NCI-H128 (cell line): Measurements from ENCODE around the gene IDH3A.

Experiments
- DNase-seq: peaks from one replicate; lab custom pipeline; 2025; ENCODE audit not compliant: unreplicated experiment; lab: John Stamatoyannopoulos, UW

IDH3A gene

DNA sequence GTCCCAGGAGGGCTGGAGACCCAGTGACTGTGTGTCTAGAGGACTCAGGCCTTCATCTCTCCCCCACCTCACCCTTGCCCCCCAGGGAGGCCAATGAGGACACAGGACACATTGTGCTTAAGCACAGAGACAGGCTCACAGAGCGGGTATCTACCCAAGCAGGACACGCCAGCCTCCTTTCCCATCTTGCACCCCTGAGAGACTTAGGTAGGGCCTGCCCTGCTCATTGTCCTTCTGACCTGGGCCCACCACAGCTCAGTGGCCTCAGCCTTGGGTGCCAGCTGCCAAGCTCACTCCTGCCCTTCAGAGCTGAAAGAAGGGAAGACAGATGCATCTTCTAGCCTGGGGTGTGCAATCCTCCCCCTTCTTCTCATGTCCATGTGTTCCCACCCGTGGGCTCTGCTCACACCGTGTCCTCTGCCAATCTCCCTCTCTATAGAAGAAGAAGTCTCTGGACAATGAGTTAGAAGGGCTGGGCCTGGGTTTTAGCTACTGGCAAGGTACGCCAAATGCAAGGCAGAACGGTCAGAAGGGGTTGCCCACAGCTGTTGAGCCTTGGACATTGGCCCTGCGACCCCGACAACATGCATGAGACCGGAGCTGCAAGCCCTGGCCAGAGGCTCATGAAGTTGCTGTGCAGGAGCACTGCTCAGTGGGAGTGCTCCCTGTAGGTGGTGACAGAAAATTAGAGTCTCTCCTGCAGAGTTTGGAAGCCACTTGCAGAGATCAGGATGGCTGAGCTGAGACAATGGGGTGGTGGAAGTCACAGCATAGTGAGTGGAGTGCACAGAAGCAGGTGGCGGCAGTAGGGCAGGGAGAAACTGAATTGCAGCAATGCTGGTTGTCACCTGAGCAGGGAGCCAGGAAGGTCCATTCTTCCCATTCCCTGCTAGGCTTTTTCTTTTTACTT lies 52.4 kb downstream of the IDH3A start:
- DNase-seq = no peak

DNA sequence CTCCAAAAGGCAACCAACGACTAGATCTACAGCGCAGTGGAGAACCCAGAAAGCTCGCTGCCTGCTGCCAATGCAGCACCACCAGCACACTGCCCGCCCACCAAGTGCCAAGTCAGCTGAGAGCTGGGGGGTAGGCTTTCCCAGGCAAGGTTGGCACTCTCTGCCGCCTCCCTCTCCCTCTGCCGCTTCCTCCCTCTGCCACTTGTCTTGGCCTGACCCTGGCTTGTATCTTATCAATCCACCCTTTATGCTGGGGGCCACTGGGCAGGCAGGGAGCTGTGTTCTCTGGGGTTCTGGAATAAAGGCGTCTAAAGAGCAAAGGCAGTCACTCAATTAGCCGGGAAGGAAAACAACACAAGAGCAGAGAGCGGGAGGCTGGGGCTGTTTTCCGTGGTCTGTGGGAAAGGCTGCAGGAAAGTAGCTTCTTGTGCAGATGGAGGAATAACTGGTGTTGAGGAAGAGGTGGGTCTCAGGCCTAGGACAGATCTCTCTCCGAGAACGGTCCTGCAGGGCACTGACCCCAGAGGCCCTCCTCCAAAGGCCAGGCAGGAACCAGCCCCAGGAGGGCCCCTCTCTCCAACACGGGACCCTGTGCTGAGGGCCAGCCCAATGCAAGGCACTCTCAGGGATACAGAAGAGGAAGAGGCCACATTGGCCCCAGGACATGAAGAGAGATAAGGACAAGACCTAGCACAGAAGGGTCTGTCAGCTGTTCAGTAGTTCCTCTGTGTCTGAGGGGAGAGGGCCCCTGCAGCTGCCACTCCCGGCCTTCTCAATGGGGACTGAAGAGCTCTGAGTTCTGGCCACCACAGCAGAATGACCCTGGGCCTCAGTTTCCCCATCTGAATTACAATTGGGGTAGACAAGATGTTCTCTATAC lies 54.4 kb downstream of the IDH3A start:
- DNase-seq = no peak

DNA sequence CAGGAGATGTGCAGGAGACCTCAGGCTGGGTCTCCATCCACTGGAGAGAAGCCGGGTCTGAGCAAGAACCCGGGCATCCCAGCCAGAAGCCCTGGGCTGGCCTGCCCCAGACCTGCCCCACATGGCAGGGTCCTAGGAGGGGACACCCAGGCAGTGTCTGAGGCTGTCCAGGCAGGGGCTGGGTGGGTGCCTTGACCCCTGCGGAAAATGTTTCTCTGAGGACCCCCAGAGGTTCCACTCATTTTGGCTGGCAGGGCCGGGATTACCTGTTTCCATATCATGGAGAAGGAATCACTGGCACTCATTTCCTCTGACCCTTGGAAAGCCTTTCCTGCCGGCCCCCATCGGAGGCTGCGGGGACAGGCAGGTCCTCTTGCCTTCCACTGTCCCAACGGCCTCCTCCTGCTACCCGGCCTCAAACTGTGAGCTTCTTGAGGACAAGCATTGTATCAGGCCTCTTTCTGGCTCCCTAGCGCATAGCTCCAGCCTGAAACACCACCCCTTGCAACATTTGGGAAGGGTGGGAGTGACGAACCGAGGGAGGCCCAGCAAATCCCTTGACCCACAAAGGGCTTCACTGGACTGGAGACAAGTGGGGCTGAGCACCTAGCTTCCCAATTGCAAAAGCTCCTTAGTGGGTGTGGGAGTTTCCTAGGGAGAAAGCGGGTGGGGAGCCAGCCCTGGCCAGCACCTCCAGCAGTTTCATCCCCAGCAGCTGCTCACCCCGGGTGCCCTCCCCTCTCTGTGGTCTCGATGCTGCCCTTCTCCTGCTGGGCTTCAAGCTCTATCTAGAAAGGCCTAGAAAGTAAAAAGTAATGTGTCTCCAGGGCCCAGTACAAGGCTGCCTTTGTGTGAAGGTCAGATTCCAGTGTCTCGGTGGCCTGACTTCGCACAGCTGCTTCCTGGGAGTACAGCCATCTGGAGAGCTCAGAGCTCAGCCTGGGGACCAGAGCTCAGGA lies 55.5 kb downstream of the IDH3A start:
- no peak for DNase-seq

DNA sequence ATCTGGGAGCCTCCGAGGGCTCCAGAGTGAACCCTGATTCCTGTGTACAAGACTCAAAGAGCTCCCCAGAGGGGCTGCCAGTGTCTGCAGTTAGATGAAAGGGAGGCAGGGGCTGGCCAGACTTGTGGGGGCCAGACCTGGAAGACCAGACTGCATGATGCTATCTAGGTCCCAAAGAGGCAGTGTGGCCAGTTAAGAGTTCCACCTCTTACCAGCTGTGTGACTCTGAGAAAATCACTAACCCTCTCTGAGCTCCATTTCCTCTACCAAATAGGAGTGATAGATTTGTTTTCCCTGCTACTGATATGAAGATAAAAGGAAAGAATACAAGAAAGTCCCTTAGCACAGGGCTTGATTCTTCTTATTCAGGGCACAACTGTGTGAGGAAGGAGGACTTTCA lies 56.2 kb downstream of the IDH3A start:
- no peak for DNase-seq

DNA sequence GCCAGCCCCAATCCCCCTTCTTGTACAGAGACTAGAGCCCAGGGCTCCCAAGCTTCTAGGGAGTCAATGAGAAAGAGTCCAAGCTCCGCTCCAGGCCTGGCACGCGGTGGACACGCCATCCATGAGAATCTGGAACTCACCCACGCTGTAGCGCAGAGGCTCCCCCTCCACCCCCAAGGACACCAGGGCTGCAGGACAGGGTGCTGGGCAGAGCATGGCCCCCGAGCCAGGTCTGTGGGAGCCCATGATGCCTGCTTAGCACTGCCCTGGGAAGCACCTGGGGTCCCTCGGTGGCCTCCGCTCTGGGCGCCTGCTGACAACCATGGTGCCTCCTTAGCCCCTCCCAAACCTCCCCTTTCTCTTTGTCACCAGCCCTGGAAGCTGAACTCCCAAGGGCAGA lies 56.7 kb downstream of the IDH3A start:
- no peak for DNase-seq

DNA sequence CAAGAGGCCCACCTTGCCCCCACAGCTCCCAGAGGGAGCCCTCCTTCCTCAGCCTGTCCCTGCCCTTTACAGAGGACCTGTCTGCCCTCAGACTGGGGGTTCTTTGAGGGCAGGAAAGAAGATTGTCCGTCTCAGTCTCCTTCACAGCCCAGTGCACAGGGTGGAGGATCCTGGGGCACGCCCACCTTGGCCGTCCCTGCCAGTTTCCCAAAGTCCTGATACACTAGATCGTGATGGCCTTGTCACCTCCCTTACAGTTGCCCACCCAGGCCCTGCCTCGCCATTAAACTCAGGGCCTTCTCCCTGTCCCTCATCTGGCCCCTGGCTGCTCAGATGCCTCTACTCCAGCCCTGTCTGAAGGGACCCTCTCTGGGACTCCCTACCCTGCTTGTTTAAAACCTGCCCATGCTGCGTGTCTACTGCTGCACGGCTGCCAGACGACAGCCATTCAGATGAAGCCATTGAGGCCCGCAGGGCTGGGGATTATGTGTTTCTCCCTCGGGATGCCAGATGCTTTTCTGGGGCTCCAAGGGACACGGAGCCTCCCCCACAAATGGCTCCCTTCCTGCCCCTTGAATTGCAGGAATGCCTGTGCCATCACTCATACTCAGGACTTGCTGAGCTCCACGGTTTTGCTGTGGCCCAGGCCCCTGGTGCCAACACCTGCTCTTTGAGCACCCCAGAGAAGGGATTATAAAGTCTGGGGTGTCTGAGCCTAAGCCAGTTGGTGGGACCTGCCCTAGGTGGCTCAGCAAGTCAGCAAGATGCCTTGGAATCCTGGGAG lies 57.4 kb downstream of the IDH3A start:
- no peak for DNase-seq

DNA sequence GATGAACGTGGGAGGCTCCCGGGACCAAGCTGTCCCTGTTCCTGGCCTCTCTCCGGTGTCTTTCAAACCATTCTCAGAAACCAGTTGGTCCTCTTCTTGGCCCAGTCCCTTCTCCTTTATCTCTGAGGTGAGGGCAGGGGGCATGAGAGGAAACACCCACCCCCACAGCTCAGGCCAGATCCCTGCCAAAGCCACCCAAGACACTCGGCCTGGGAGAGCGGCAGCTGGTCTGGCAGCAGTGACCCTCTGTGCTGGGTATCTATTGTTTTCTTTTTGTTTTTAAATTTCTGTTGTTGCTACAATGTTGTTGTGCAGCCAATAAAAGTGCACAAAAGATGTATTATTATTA lies 57.9 kb downstream of the IDH3A start:
- DNase-seq = no peak

DNA sequence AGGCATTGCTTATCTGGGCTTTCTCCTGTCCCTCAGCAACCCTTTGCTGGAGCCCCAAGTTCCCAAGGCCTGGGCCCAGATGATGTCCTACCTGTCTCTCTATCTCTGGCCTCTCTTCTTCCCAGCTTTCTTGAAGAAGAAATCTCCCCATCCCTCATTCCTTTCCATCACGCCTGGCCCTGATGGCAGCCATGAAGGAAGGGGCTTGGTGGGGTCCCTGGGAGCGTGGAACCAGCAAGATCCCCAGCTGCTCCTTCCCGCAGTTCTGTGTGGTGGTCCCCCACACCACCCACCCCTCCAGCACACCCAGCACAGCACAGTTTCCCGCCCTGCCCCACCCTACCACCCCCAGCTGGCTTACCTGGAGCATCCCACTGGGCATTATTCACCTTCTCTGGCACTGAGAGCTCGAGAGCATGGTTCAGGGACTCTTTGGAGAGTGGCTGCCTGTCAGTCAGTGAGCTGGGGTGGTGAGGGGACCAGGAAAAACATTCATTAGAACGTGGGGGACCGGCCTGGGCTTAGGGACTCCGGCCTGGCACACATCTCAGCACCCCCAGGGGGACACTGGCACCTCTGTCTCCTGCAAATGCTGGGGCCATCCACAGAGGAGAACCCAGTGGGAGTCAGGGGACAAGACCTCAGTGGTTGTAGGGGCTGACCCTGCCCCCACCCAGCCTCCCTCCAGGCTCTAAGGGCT lies 58.6 kb downstream of the IDH3A start:
- no peak for DNase-seq

DNA sequence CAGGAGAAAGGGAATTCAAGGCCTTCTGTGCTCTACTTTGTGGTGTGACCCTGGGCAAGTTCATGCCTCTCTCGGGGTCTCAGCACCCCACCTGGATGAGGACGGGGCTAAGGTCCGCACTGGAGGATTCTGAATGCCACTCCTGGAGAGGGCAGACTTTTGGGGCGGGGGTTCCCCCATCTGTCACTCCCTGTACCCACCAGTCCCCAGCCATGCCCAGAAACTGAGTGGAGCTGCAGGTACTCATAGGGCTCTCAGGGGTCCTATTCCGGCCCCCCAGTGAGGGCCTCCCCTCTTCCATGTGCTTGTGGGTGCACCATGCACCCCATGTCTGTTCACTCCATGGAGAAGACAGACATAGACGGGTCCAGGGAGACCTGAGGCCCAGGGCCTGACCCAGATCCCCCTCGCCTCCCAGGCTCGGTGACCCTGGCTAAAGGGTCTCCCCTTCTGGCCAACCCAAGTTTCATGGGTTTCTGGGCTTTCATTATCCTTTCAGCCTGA lies 59.2 kb downstream of the IDH3A start:
- DNase-seq = no peak

DNA sequence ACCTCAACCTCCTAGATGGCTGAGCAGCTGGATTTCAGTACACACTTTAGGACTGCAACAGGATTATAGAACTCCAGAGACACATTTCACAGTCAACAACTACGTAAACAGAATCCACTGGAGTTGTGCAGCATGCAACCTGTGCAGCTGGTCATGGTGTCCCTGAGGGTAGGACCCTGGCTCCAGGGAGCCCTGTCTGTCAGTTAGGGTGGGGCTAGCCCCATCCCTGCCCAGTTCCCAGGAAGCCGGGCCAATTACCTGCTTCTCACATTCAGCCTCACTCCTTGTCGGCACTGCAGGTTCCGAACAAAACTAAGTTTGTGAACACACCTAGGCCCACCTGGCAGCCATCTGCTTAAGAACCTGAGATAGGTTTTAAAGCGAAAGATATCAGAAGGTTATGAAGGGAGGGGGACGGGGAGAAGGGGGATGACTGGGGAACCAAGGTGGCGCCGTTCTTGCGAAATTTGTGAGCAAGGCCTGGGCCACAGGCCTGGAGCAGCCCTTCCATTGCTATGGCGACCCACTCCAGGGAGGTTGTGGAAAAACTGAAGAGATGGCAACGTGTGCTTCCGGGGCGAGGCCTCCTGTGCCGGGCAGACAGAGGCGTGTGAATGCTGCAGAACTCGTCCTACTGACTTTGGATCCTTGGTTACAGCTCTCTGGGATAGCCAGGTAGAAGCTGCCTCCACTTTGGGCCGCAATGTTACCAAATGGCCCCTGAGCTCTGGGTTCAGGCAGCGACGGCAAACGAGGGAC lies 59.9 kb downstream of the IDH3A start:
- no peak for DNase-seq

DNA sequence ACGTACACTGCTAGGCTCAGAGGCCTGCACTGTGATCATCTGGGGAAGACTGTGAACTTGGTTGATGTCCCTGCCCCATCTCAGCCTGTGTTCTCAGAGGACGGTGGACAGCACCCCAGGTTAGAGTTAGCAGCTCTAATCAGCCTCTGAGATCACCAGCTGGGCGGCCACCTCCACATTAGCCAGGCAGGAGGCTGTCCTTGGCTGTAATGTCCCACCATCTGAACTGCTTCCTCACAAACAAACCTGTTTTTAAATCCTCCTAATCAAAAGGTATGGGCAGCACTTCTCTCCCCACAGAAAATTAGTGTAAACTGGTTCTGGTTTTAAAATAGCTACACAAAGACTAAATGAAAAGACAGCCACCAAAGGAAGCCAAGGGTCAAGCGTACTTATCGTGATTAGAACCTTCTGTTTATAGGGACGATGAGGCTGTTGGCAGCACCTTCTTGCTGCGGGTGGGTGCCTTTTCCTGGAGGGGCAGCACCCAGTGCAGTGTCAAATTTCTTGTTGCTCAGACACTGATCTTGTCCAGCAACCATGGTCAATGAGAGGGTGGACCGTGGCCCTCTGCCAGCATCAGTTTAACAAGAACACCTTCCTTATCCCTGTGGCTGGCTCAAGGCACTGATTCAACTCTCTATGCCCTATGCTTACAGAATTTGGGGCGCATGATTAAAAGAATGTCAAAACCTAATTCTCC lies 60.6 kb downstream of the IDH3A start:
- no peak for DNase-seq

DNA sequence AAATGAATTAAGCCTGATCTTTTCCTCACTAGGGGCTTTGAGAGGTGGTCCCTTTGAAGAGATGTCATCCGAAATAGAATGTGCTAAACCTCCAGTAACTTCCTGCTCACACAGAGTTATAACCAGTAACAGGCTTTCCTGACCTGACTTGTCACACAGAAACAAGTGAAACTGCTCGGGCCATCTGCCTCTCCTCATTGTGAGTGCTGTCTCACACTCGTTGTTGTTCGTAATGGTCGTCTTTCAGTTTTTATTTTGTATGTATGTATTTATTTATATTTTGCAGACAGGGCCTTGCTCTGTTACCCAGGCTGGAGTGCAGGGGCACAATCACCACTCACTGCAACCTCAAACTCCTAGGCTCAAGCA lies 61.2 kb downstream of the IDH3A start:
- DNase-seq = no peak

DNA sequence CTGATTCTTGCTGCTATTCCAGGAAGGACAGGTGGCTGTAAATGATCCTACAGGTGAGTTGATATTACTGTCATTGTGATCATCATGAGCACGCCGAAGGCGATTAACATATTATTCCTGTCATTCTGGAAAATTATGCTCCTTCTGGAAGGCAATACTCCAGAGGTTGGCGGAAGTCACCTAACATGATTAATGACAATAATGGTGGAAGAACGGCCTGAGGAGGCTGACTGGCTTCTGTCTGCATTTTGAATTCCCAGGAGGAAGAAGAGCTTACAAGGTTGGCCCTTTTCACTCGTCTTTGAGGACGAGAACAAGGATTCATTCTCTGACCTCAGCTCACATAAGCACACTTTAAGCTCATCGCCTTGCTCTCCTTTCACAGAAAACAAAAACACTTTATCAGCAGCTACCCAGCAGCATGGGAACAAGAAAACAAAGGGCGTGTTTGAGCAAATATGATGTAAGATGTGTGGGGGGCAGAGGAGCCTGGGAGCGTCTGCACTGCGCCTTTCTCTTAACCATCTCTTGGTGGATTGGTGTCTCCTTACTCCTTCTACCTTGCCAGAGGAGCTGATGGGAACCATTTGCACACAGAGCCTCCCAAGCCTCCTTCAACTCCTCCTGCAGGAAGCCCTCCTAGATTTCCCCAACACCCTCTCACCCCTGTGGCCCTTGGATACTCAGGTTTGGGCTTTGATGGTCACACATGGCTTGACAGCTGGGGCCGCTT lies 62.2 kb downstream of the IDH3A start:
- DNase-seq = no peak

DNA sequence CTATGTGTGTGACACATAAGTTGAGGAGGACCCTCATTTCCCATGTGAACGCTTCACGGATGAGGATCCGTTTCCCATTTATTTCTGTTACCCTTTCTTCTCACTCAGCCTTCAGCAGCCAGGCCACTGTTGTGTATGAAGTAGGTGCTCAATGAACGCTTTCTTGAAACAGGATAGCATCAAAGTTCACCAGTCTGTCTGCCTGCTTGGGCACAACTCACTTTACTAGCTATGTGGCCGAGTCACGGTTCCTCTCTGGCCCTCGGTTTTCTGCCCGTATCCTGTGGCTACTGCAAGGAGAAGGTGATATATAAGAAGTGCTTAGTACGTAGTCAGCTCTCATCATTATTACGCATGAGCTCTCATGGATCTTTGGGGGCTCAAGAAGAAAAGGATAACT lies 62.8 kb downstream of the IDH3A start:
- no peak for DNase-seq

DNA sequence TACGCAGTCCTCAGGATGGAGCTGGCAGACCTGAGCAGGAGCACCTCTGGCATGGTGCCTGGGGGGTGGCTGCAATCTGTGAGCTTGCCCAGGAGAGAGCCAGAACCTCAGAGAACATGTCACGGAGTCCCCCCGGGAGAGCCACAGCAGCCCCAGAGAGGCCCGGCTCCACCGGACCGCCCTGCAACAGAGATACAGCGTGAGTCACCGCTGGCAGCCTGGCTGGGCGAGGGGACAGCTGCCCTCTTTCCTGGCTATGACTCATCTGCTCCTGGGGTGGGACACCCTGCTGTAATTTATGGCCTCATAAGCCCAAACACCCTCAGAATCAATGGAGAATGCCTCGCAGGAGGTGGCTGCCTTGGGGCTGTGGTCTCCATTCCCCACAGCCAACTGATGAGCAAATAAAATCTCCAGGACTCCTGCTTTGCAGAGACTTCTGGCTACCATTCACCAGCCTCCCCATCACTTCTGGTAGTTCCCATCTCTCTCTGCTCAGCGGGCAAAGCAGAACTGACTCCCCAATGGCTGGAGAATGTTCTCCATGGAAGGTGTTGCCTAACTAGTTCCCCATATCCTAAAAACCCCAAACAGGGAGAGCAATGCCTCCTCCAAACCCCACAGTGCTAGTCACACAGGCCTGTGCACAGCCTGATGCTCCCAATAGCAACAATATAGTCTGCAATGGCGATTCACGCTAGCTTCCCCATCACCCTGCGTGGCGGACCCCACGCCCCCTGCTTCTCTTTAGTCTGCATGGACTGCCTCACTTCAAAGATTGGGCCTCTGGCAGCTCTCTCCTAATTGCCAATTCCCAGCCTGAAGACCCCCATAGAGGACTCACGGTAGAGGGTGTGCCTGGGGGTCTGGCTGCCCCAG lies 63.6 kb downstream of the IDH3A start:
- DNase-seq = no peak

DNA sequence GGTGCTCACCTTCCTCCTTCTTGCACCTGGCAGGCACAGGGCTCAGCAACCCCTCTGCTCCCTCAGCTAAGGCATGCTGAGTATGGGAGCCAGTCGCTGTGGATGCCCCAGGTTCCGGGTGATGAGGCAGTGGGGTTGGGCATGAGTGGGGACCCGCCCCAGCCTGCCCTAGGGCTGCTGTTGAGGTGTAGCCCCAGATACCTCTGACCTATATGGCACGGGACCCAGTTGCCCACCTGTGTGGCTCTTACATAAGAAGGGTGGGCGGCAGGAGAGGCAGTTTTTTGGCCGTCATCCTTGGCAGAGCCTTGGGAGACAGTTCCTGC lies 64.2 kb downstream of the IDH3A start:
- DNase-seq = no peak

DNA sequence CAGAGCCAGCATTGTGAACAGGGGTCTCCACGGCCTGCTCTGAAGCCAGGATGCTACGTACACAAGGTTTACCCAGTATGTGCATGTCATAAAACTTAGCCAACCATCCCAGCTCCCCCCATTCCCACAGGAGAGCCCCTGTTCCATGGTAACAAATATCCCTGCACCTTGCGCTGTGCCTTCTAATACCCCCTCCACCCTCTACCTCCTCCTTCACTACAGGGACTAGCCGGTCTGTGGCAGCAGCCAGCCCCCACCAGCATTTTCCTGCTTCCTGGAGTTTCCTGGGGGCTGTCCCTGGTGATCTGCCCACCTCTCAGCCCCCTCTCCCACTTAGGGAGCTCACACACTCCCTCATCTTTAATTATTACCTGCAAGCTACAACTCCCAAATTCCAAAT lies 64.8 kb downstream of the IDH3A start:
- DNase-seq = no peak
